ENCODE data around the gene UAP1L1.

GRCh38 chr9:137080260-137081122 is 3.2 kb downstream of the UAP1L1 start:
- no peak for TF ChIP-seq CREB1 (CRISPR knock-in tag; IDR thresholded peaks at IDR 0.05; ENCODE audit: low read depth)
- TF ChIP-seq CTCF (conservative IDR thresholded peaks at IDR 0.05; ENCODE audit: low read depth in 2 of 2), result no peak

Measured in GM23338 (cell line).